Measurements from ENCODE around the gene CRYBB1. TPM values are rescaled to one million over a fixed set of nuclear protein-coding genes. Genes with fewer than 3 reads are reported as not detected.

Gene CRYBB1
- total and polyA plus RNA-seq, 8 donors, result 0.79 to 1.5 (median 1.1) TPM

DNA sequence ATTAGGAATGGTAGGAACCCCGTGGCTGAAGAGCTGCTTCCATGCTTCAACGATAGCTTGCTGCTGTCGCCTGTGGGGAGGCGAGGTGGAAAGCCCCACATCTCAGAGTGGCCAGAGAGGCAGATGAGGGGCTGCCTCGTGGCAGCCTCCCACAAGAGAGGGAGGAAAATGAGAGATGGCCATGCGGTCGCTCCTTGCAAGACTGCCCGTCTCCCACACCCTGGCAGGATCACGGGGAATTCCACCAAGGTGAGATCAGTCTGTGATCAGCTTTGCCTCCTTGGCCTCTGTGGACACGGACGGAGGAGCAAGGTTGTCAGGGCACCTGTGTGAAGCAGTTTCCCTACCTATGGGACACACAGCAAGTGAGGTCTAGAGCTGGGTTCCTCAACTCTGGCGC lies 7.0 kb upstream of the CRYBB1 start:
- DNase-seq, result no peak
- Histone ChIP-seq H3K4me3 (no peak overlapping the region), H3K27me3 (no peaks in the 10 kb centered on the region), H3K36me3 (no peaks in the 10 kb centered on the region), H3K4me1 (peaks cover 0 to 5% of the 10 kb centered on the region in 2 donors), H3K9me3 (no peaks in the 10 kb centered on the region), H3K27ac (no peak overlapping the region)
- ATAC-seq, result no peak
- intact Hi-C loops (cut with DNase I), result no loop called here
- TF ChIP-seq, protein P1, sequence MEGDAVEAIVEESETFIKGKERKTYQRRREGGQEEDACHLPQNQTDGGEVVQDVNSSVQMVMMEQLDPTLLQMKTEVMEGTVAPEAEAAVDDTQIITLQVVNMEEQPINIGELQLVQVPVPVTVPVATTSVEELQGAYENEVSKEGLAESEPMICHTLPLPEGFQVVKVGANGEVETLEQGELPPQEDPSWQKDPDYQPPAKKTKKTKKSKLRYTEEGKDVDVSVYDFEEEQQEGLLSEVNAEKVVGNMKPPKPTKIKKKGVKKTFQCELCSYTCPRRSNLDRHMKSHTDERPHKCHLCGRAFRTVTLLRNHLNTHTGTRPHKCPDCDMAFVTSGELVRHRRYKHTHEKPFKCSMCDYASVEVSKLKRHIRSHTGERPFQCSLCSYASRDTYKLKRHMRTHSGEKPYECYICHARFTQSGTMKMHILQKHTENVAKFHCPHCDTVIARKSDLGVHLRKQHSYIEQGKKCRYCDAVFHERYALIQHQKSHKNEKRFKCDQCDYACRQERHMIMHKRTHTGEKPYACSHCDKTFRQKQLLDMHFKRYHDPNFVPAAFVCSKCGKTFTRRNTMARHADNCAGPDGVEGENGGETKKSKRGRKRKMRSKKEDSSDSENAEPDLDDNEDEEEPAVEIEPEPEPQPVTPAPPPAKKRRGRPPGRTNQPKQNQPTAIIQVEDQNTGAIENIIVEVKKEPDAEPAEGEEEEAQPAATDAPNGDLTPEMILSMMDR (IDR thresholded peaks at IDR 0.05), result no peak

- H3K9me3 ChIP-seq, result no peaks in the 10 kb centered on the region
- peaks cover 0 to 4% of the 10 kb centered on the region in 2 donors for H3K27me3 ChIP-seq
- intact Hi-C loops (cut with DNase I), result no loop called here
- no peak overlapping the region for H3K27ac ChIP-seq
- DNase-seq (no peak), ATAC-seq (no peak)
- no peaks in the 10 kb centered on the region for H3K36me3 ChIP-seq
- TF ChIP-seq, protein P1 (IDR thresholded peaks at IDR 0.05), result no peak
- no peak overlapping the region for H3K4me3 ChIP-seq
- H3K4me1 ChIP-seq, result peaks cover 0 to 10% of the 10 kb centered on the region in 2 donors
Measured at GRCh38 chr22:26623984-26624383, 6.2 kb upstream of the CRYBB1 start.

- Histone ChIP-seq H3K27ac (no peak within 1 kb of the TSS), H3K4me3 (no peak within 1 kb of the TSS), H3K4me1 (peaks cover 0 to 26% of the 10 kb centered on the region in 2 donors), H3K36me3 (no peaks in the 10 kb centered on the region), H3K27me3 (peaks cover 0 to 4% of the 10 kb centered on the region in 2 donors), H3K9me3 (no peaks in the 10 kb centered on the region)
- DNase-seq (no peak), ATAC-seq (no peak)
- TF ChIP-seq, protein P1 (IDR thresholded peaks at IDR 0.05), result no peak
- intact Hi-C loops (cut with DNase I), result no loop called here
Measured at GRCh38 chr22:26621663-26622062, 3.8 kb upstream of the CRYBB1 start, which contains the start of gene CRYBA4. Gene CRYBA4, plus strand, starts transcription at chr22:26621963. Its CDS starts 634 bp downstream, at chr22:26622597.

DNA sequence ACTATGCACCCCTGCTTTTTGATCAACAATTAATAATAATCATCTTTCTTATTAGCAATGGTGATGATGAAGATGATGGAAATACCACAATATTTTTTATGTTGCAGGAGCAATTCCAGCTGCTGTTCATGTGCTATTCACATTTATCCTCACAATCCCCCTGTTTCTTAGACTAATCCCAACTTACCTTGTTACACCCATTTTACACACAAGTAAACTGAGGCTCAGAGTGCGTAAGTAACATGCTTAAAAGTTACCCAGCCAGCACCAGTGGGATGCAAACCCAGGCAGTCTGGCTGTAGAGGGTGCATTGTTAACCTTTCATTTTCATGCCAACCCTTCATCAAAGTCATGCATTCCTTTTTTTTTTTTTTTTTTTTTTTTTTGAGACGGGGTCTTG lies 2.4 kb upstream of the CRYBB1 start:
- Histone ChIP-seq H3K36me3 (no peaks in the 10 kb centered on the region), H3K4me1 (peaks cover 0 to 36% of the 10 kb centered on the region in 2 donors), H3K4me3 (no peak overlapping the region), H3K9me3 (no peaks in the 10 kb centered on the region), H3K27me3 (peaks cover 0 to 4% of the 10 kb centered on the region in 2 donors), H3K27ac (no peak overlapping the region)
- intact Hi-C loops (cut with DNase I), result no loop called here
- ATAC-seq, result no peak
- TF ChIP-seq, protein P1 (IDR thresholded peaks at IDR 0.05), result no peak
- no peak for DNase-seq

GRCh38 chr22:26619510-26619909 lies 1.7 kb upstream of the CRYBB1 start:
- ATAC-seq (no peak), DNase-seq (peak in 2 of 4 donors; percentile 18 to 50)
- Histone ChIP-seq H3K9me3 (no peaks in the 10 kb centered on the region), H3K27me3 (peaks cover 0 to 9% of the 10 kb centered on the region in 2 donors), H3K27ac (peak overlapping the region in 1 of 2 donors; percentile 16), H3K4me3 (no peak overlapping the region), H3K36me3 (no peaks in the 10 kb centered on the region), H3K4me1 (peaks cover 0 to 36% of the 10 kb centered on the region in 2 donors)
- TF ChIP-seq, protein P1 (IDR thresholded peaks at IDR 0.05), result no peak
- intact Hi-C loops (cut with DNase I), result no loop called here
